ENCODE results near the gene HSP90AB1.
A peak's percentile ranks its signal among the peaks of the same experiment; 100 is the strongest.

The HSP90AB1 gene

DNA sequence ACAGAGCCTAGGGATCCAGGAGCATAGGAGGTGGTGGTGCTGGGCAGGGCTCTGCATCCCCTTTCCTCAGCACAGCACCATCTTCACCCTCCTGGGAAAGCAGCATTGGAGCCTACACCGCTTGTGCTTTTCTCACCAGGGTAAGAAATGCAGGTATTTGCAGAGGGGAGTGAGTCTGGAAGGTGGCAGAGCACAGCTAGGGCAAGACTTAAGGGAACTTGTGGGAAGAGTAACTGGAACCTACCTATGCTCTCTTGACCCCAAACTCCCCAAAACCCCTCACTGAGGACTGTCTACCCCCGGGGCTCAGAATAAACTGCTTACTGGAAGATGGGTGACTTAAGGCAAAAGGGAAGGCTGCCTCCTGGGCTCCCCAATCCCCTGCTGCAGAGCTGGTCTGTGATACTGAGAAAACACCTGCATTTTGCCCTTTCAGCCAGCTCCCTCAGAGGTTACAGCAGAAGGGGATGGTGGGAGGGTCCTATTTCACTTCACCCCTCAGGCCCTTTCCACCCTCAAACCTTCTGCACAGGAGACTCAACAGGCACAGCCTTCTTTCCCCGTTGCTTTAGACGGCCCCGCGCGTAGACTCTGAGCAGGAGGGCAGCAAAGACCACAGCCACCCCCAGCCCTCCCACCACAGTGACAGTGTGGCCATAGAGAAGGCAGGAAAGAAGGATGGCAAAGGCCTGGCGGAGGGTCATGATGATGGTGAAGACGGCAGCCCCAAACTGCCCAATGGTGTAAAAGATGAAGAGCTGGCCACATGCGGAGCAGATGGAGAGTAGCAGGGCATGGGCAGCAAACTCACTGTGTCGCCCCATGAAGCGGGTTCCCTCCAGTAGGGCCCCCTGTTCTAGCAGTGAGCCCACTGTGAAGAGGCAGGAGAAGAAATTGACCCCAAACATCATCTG is 7.5 kb downstream of the HSP90AB1 start:
- H3K27ac ChIP-seq, result no peak overlapping the region
- no peaks in the 10 kb centered on the region for H3K9me3 ChIP-seq
- no peaks in the 10 kb centered on the region for H3K27me3 ChIP-seq
- H3K4me2 ChIP-seq, result peak overlapping the region; percentile 99
- H4K20me1 ChIP-seq, result peaks cover 86% of the 10 kb centered on the region
- no peak for TF ChIP-seq Cebpa-rat (IDR thresholded peaks at IDR 0.05)
- H3K9ac ChIP-seq, result 0 out of 2 replicates have a peak overlapping the region, but pooled peaks have one; percentile 15
- peaks cover 68% of the 10 kb centered on the region for H3K4me1 ChIP-seq
- H3K4me3 ChIP-seq, result no peak overlapping the region
- H3K36me3 ChIP-seq, result peaks cover 77% of the 10 kb centered on the region

DNA sequence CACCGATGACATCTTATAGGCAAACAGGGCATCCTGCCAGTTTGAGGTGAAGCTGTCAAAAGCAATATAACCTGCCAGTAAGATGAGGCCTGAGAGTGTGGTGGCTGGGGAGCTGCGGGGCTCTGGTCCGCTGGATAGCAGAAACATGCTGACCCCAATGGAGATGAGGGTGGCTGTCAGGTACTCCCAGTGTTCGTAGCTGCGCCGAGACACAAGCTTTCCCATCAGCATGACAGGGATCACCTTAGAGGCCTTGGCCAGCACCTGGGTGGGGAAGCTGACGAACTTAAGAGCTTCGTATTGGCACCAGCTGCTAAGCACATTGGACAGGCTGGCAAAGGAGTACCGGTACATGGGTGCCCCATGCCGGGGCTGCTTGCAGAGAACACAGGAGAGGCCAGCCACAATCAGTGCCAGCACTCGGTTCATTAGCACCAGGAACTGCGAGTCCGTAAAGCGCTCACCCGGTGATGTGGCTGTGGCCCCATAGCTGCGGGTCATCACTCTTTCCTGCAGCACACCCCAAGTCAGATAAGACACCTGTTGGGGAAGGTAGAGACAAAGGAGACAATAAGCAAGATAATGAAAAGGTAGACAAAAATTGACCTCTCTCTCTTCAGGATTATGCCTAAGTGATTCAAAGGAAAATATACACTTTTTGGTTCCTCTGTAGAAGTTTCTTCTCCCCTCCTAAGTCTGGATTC is 8.4 kb downstream of the HSP90AB1 start:
- H3K27ac ChIP-seq, result peak overlapping the region; percentile 88; the same call in 1 of the 2 replicates
- TF ChIP-seq Cebpa-rat (IDR thresholded peaks at IDR 0.05), result no peak
- H3K4me1 ChIP-seq, result peaks cover 64% of the 10 kb centered on the region
- no peaks in the 10 kb centered on the region for H3K9me3 ChIP-seq
- H3K9ac ChIP-seq, result peak overlapping the region; percentile 88
- H3K36me3 ChIP-seq, result peaks cover 77% of the 10 kb centered on the region
- H4K20me1 ChIP-seq, result peaks cover 84% of the 10 kb centered on the region
- peak overlapping the region; percentile 90 for H3K4me3 ChIP-seq
- H3K4me2 ChIP-seq, result peak overlapping the region; percentile 99
- no peaks in the 10 kb centered on the region for H3K27me3 ChIP-seq

DNA sequence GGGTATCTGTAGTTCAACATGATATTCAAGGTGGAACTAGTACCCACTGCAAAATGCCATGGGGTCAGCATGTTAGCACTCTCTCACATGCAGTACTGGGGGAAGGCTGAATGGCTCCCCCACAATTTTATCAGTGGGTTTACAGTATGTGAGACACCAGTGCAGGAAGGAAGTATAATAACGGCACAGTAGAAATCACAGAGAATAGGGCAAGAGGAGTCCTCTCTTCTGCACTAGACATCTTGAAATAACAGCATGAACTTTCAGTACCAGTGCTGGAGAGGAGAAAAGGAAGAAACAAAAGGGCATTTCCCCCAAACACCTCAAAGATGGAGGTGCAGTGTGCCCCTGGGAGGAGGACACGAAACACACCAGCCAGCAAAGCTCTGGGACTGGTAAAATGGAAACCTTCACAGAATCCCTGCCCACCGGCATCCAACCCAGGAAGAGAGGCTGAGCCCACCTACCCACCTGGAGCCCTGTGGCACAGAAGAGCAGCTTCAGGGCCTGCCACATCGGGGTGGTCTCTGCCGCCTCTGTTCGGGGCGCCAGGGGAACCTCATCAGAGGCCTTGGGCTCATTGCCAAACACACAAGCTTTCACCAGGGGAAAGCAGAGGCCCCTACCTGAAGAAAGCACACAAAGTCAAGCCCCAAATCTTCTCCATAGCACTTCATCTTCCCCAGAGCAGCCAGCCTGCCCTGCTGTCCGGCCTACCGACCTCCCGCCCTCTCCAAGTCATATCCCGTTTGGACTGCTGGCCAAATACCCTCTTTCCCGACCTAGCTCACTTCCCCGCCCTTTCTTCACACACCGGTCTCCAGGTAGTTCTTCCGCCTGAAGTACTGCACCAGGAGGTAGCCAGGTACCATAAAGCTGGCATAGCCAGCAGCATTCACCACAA is 9.2 kb downstream of the HSP90AB1 start:
- Histone ChIP-seq H3K9ac (peak overlapping the region; percentile 88), H3K27ac (peak overlapping the region; percentile 88), H3K4me3 (peak overlapping the region; percentile 90), H3K36me3 (peaks cover 77% of the 10 kb centered on the region), H3K4me2 (peak overlapping the region; percentile 99), H3K9me3 (no peaks in the 10 kb centered on the region), H3K4me1 (peaks cover 64% of the 10 kb centered on the region), H3K27me3 (no peaks in the 10 kb centered on the region), H4K20me1 (peaks cover 78% of the 10 kb centered on the region)
- TF ChIP-seq Cebpa-rat (IDR thresholded peaks at IDR 0.05), result no peak

DNA sequence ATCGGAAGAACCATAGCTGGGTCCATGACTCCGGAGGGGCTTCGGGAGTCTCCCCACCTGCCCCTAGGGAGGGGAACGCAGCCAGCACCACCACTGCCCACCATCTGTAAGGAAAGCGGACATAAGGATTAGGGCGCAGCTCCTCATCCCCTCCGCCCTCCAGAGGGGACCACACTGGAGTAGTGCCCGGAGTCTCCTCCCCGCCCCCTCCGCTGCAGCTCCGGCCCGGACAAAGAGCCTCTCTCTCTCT is 9.8 kb downstream of the HSP90AB1 start:
- TF ChIP-seq Cebpa-rat (IDR thresholded peaks at IDR 0.05), result no peak
- peaks cover 78% of the 10 kb centered on the region for H4K20me1 ChIP-seq
- peak overlapping the region; percentile 88 for H3K9ac ChIP-seq
- peak overlapping the region; percentile 99 for H3K4me2 ChIP-seq
- H3K36me3 ChIP-seq, result peaks cover 77% of the 10 kb centered on the region
- H3K9me3 ChIP-seq, result no peaks in the 10 kb centered on the region
- H3K27me3 ChIP-seq, result no peaks in the 10 kb centered on the region
- peak overlapping the region; percentile 90 for H3K4me3 ChIP-seq
- H3K27ac ChIP-seq, result peak overlapping the region; percentile 88
- H3K4me1 ChIP-seq, result peaks cover 69% of the 10 kb centered on the region

DNA sequence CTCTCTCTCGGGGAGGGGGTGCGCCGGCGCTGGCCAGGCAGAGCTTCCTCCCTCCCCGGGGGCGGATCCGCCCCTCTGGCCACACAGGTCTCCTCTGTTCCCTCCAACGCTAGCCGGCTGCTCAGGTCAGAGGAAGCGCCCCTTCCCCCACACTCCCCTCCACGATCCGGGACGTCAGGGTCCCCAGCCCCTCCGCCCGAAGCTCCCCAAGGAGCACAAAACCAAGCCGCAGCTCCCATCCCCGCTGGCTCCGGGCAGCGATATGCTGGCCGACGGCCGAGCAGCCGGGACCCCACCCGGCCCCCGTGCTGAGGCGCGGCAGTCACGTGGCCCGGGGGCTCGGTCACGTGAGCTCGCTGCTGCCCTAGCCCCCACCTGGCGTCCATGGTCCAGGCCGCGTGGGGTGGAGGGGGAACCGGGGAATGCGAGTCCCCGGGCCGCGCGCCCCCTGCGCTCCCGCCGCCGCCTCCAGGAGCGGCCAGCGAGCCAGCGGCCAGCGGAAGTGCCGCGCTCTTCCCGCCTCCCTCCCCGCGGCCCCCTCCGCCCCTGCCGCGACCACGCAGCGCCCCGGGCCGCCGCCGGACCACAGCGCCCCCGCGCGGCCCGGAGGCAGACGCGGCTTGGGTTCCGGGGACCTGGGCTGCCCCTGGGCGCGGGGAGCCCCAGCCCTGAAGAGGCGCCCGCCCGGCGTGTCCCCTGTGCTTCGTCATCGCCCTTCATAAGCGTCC is 10.3 kb downstream of the HSP90AB1 start, which contains the start of gene SLC35B2:
TSS of gene SLC35B2 (minus strand) at position 504 of the 728 bp plus-strand sequence. CDS start at position 386, 118 bp downstream.
- Histone ChIP-seq H3K36me3 (peaks cover 77% of the 10 kb centered on the region), H3K4me3 (peak within 1 kb of the TSS; percentile 90), H4K20me1 (peaks cover 78% of the 10 kb centered on the region), H3K27ac (peak within 1 kb of the TSS; percentile 88), H3K27me3 (no peaks in the 10 kb centered on the region), H3K4me1 (peaks cover 73% of the 10 kb centered on the region), H3K9ac (peak within 1 kb of the TSS; percentile 88), H3K4me2 (peak within 1 kb of the TSS; percentile 99), H3K9me3 (no peaks in the 10 kb centered on the region)
- no peak for TF ChIP-seq Cebpa-rat (IDR thresholded peaks at IDR 0.05)

DNA sequence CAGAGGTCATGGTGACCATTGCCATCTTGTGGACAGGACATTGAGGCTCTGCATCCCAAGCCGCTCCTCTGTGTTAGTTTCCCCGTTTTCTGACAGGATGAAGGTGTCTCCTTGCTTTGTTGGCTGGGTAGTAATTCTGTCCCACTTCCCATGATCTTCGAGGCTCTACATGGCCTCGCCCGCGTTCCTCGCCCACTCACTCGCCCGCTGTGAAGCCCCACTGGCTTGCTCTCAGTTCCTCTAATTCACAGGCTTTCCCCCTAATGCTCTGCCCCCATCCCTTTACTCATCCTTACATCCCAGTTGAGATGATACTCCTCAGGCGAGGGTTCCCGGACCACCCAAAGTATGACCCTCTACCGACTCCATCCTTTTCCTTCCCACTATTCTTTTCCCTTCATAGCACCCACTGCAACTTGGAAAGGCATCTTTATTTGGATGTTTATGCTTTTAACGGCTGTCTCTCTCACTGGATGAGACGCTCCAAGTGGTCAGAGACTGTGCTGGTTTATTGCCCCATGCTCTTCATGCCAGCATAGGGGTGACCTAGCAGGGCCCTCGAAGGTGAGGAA is 10.9 kb downstream of the HSP90AB1 start:
- TF ChIP-seq Cebpa-rat (IDR thresholded peaks at IDR 0.05), result no peak
- no peaks in the 10 kb centered on the region for H3K27me3 ChIP-seq
- H3K27ac ChIP-seq, result peak overlapping the region; percentile 88
- peak overlapping the region; percentile 88 for H3K9ac ChIP-seq
- peak overlapping the region; percentile 99 for H3K4me2 ChIP-seq
- H3K4me1 ChIP-seq, result peaks cover 76% of the 10 kb centered on the region
- H3K9me3 ChIP-seq, result no peaks in the 10 kb centered on the region
- H3K4me3 ChIP-seq, result peak overlapping the region; percentile 90
- peaks cover 78% of the 10 kb centered on the region for H4K20me1 ChIP-seq
- H3K36me3 ChIP-seq, result peaks cover 77% of the 10 kb centered on the region

DNA sequence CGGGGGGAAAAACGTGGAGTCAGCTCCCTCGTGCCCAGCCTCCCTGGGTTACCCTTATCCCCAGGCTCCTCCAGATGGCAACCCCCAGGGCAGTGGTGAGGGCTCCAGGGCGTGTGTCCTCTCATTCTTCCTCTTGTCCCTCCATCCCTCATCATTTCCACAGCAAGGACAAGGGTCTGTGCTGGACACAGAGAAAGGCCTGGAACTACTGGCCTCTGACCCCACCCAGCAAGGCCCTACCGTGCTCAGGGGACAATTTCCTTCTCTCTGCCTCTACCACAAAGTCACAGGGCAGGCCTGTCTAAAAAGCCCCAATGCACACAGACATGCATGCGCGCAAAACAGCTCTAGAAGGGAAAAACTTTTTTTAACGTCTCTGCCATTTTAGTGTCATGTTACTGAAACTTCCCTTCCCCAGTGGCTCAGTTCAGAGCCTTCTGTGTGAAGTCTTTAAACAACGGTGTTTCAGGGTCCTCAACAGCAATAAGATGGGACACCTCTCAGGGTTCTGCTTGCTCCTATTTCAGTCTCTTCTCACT is 11.5 kb downstream of the HSP90AB1 start:
- H3K4me3 ChIP-seq, result no peak overlapping the region
- H3K36me3 ChIP-seq, result peaks cover 71% of the 10 kb centered on the region
- H3K9ac ChIP-seq, result no peak overlapping the region
- H3K9me3 ChIP-seq, result no peaks in the 10 kb centered on the region
- TF ChIP-seq Cebpa-rat (IDR thresholded peaks at IDR 0.05), result no peak
- H3K27me3 ChIP-seq, result no peaks in the 10 kb centered on the region
- peak overlapping the region; percentile 99 for H3K4me2 ChIP-seq
- peak overlapping the region; percentile 88; the same call in 1 of the 2 replicates for H3K27ac ChIP-seq
- peaks cover 78% of the 10 kb centered on the region for H4K20me1 ChIP-seq
- peaks cover 78% of the 10 kb centered on the region for H3K4me1 ChIP-seq

DNA sequence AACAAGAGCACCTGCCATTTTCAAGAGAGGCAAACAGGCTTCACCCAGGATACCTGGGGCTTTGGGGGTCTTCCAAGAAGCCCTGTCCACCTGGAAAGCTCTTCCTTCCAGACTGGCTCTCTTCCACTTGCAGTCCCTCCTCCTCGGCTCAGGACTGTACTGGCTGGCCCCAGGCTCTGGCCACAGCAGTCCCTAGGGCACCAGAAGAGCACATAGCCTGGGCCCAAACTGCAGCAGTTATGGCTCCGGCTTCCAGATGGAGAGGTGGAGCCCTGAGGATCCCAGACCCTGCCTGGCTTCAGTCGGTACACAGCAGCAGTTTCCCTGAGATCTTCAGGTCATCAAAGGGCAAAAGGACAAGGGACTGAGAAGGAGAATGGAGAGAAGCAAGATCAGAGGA is 12.0 kb downstream of the HSP90AB1 start:
- no peak for TF ChIP-seq Cebpa-rat (IDR thresholded peaks at IDR 0.05)
- no peak overlapping the region for H3K9ac ChIP-seq
- peaks cover 78% of the 10 kb centered on the region for H4K20me1 ChIP-seq
- H3K27me3 ChIP-seq, result no peaks in the 10 kb centered on the region
- no peaks in the 10 kb centered on the region for H3K9me3 ChIP-seq
- peaks cover 78% of the 10 kb centered on the region for H3K4me1 ChIP-seq
- H3K36me3 ChIP-seq, result peaks cover 66% of the 10 kb centered on the region
- H3K4me3 ChIP-seq, result no peak overlapping the region
- no peak overlapping the region for H3K27ac ChIP-seq
- no peak overlapping the region for H3K4me2 ChIP-seq
